Mesodermal cell (in vitro differentiated cells): ENCODE results near the gene ST8SIA4.
"Not testable (repeated sequence)": the region's sequence is repeated elsewhere in the genome, so short reads cannot be mapped to it uniquely, and the experiment has no call there.

Source experiments
- H3K27ac ChIP-seq: 2 replicates; pipeline ENCODE4 v1.7.0; 2013; ENCODE audit warnings: mild to moderate bottlenecking, low read depth, low read length, moderate library complexity; ENCODE audit not compliant: severe bottlenecking
- H3K36me3 ChIP-seq: 2 replicates; pipeline ENCODE4 v1.7.1; 2013; ENCODE audit warnings: mild to moderate bottlenecking, low read length, moderate library complexity; ENCODE audit not compliant: control insufficient read depth, insufficient read depth
- H3K4me1 ChIP-seq: one replicate; pipeline ENCODE4 v1.7.1; 2013; ENCODE audit warnings: mild to moderate bottlenecking, low read length; ENCODE audit not compliant: insufficient read depth, control insufficient read depth, poor library complexity, severe bottlenecking
- H3K4me3 ChIP-seq: 2 replicates; pipeline ENCODE4 v1.7.0; 2013; ENCODE audit warnings: low read length, control low read depth, mild to moderate bottlenecking; ENCODE audit not compliant: insufficient read depth, poor library complexity, severe bottlenecking; ENCODE audit errors: extremely low read depth
- H3K9me3 ChIP-seq: 2 replicates; pipeline ENCODE4 v1.7.1; 2013; ENCODE audit warnings: mild to moderate bottlenecking, low read length, moderate library complexity; ENCODE audit not compliant: control insufficient read depth
- WGBS, 2 experiments: methylation state at CpG; one replicate each; pipeline ENCODE4 v1.1.5; 2013; ENCODE audit warnings: missing lambda C conversion rate in 2 of 2; ENCODE audit not compliant: insufficient coverage in 2 of 2; 5-methylcytosine and 5-hydroxymethylcytosine counted together

ST8SIA4 gene

GRCh38 chr5:100785536-100785935 is 117.5 kb downstream of the ST8SIA4 start:
- not testable (repeated sequence) for H3K9me3 ChIP-seq, H3K27ac ChIP-seq, H3K4me3 ChIP-seq, H3K4me1 ChIP-seq, H3K36me3 ChIP-seq
- 80 to 91% methylated on average over 2 to 12 of the region's 19 CpGs for WGBS, 2 experiments

- no peak overlapping the region for H3K27ac ChIP-seq
- H3K9me3 ChIP-seq = no peaks in the 10 kb centered on the region
- peaks cover 8% of the 10 kb centered on the region for H3K4me1 ChIP-seq
- no peaks in the 10 kb centered on the region for H3K36me3 ChIP-seq
- no peak overlapping the region for H3K4me3 ChIP-seq
- 100% methylated on average over 1 of the region's 4 CpGs; no CpG with 5 or more reads in 1 of the 2 experiments for WGBS, 2 experiments
Observed at GRCh38 chr5:100780376-100780870, 122.7 kb downstream of the ST8SIA4 start.

- 98% methylated on average over 5 to 6 of the region's 7 CpGs for WGBS, 2 experiments
- H3K4me3 ChIP-seq = no peak overlapping the region
- H3K9me3 ChIP-seq = no peaks in the 10 kb centered on the region
- no peak overlapping the region for H3K27ac ChIP-seq
- H3K36me3 ChIP-seq = no peaks in the 10 kb centered on the region
- peaks cover 8% of the 10 kb centered on the region for H3K4me1 ChIP-seq
Observed at GRCh38 chr5:100779669-100780375, 123.3 kb downstream of the ST8SIA4 start.

GRCh38 chr5:100777680-100778300 is 125.3 kb downstream of the ST8SIA4 start:
- Histone ChIP-seq H3K4me1 (peaks cover 8% of the 10 kb centered on the region), H3K4me3 (no peak overlapping the region), H3K27ac (peak overlapping the region; percentile 78), H3K9me3 (no peaks in the 10 kb centered on the region), H3K36me3 (no peaks in the 10 kb centered on the region)
- WGBS, 2 experiments = 71 to 77% methylated on average over 2 to 4 of the region's 4 CpGs

GRCh38 chr5:100775533-100775855 is 127.6 kb downstream of the ST8SIA4 start:
- Histone ChIP-seq H3K27ac (no peak overlapping the region), H3K36me3 (no peaks in the 10 kb centered on the region), H3K4me3 (no peak overlapping the region), H3K4me1 (peaks cover 8% of the 10 kb centered on the region), H3K9me3 (no peaks in the 10 kb centered on the region)
- WGBS, 2 experiments = 50 to 82% methylated on average over 3 to 4 of the region's 5 CpGs

- 73% methylated on average over 2 of the region's 2 CpGs; no CpG with 5 or more reads in 1 of the 2 experiments for WGBS, 2 experiments
- H3K4me3 ChIP-seq = no peak overlapping the region
Observed at GRCh38 chr5:100772548-100772947, 130.5 kb downstream of the ST8SIA4 start.

GRCh38 chr5:100772006-100772405 is 131.1 kb downstream of the ST8SIA4 start:
- Histone ChIP-seq H3K4me1 (no peaks in the 10 kb centered on the region), H3K4me3 (no peak overlapping the region), H3K36me3 (no peaks in the 10 kb centered on the region), H3K27ac (no peak overlapping the region), H3K9me3 (no peaks in the 10 kb centered on the region)
- WGBS, 2 experiments = 92 to 100% methylated on average over 2 of the region's 3 CpGs

More at GRCh38 chr5:100772548-100772947, 130.5 kb downstream of the ST8SIA4 start:
- Histone ChIP-seq H3K36me3 (no peaks in the 10 kb centered on the region), H3K27ac (no peak overlapping the region), H3K9me3 (no peaks in the 10 kb centered on the region), H3K4me1 (no peaks in the 10 kb centered on the region)

- 100% methylated on average over 1 of the region's 2 CpGs; no CpG with 5 or more reads in 1 of the 2 experiments for WGBS, 2 experiments
- no peak overlapping the region for H3K4me3 ChIP-seq
- H3K27ac ChIP-seq = no peak overlapping the region
- no peaks in the 10 kb centered on the region for H3K4me1 ChIP-seq
- no peaks in the 10 kb centered on the region for H3K9me3 ChIP-seq
- no peaks in the 10 kb centered on the region for H3K36me3 ChIP-seq
Observed at GRCh38 chr5:100771181-100771580, 131.9 kb downstream of the ST8SIA4 start.

- no peaks in the 10 kb centered on the region for H3K36me3 ChIP-seq
- WGBS, 2 experiments = 90 to 96% methylated on average over 2 of the region's 4 CpGs
- no peak overlapping the region for H3K4me3 ChIP-seq
- no peaks in the 10 kb centered on the region for H3K9me3 ChIP-seq
- no peaks in the 10 kb centered on the region for H3K4me1 ChIP-seq
- H3K27ac ChIP-seq = no peak overlapping the region
Observed at GRCh38 chr5:100768221-100768620, 134.9 kb downstream of the ST8SIA4 start.

- no CpG with 5 or more reads among the region's 1 CpG for WGBS, 2 experiments
- Histone ChIP-seq H3K9me3 (no peaks in the 10 kb centered on the region), H3K4me1 (no peaks in the 10 kb centered on the region), H3K4me3 (no peak overlapping the region), H3K36me3 (no peaks in the 10 kb centered on the region), H3K27ac (no peak overlapping the region)
Observed at GRCh38 chr5:100762995-100763394, 140.1 kb downstream of the ST8SIA4 start.

GRCh38 chr5:100762108-100762507 is 141.0 kb downstream of the ST8SIA4 start:
- Histone ChIP-seq H3K4me3 (no peak overlapping the region), H3K36me3 (no peaks in the 10 kb centered on the region), H3K4me1 (no peaks in the 10 kb centered on the region), H3K27ac (peak overlapping the region; percentile 11), H3K9me3 (no peaks in the 10 kb centered on the region)
